ENCODE results near the gene C11orf65.

GRCh38 chr11:108512708-108513107 is 45.4 kb upstream of the C11orf65 start:
- no peak for TF ChIP-seq CTCF (IDR thresholded peaks at IDR 0.05)
- no peak for TF ChIP-seq ZFX (IDR thresholded peaks at IDR 0.05; ENCODE audit: borderline replicate concordance)

Measured in 22Rv1 (cell line).